Bone marrow (tissue), 2 donors: Measurements from ENCODE around the gene AKAP8L.
A peak's percentile ranks its signal among the peaks of the same experiment; 100 is the strongest.

Experiments used
- DNase-seq, 2 donors: peaks; one replicate each; lab custom pipeline; 2025; lab: John Stamatoyannopoulos, UW

AKAP8L gene

GRCh38 chr19:15433519-15434069 is 14.8 kb upstream of the AKAP8L start:
- no peak for DNase-seq

GRCh38 chr19:15432629-15433518 is 14.1 kb upstream of the AKAP8L start:
- peak; percentile 61 to 63 for DNase-seq

- DNase-seq, result no peak
Observed at GRCh38 chr19:15432018-15432494, 13.3 kb upstream of the AKAP8L start.

- DNase-seq, result no peak
Observed at GRCh38 chr19:15431396-15432017, 12.7 kb upstream of the AKAP8L start.

GRCh38 chr19:15430526-15431120 is 11.8 kb upstream of the AKAP8L start:
- no peak for DNase-seq

- DNase-seq, result no peak
Observed at GRCh38 chr19:15429825-15430467, 11.2 kb upstream of the AKAP8L start.

GRCh38 chr19:15428956-15429824 is 10.4 kb upstream of the AKAP8L start:
- no peak for DNase-seq

- no peak for DNase-seq
Observed at GRCh38 chr19:15427991-15428471, 9.2 kb upstream of the AKAP8L start.

- DNase-seq, result no peak
Observed at GRCh38 chr19:15427350-15427700, 8.5 kb upstream of the AKAP8L start.

- DNase-seq, result no peak
Observed at GRCh38 chr19:15426485-15427349, 7.9 kb upstream of the AKAP8L start.

- no peak for DNase-seq
Observed at GRCh38 chr19:15425321-15425950, 6.6 kb upstream of the AKAP8L start.

- no peak for DNase-seq
Observed at GRCh38 chr19:15424692-15425272, 6.0 kb upstream of the AKAP8L start.

GRCh38 chr19:15424121-15424520 is 5.3 kb upstream of the AKAP8L start:
- no peak for DNase-seq

- DNase-seq, result no peak
Observed at GRCh38 chr19:15423130-15423529, 4.3 kb upstream of the AKAP8L start.

- no peak for DNase-seq
Observed at GRCh38 chr19:15422296-15423075, 3.7 kb upstream of the AKAP8L start.

GRCh38 chr19:15421721-15422260 is 3.0 kb upstream of the AKAP8L start:
- DNase-seq, result no peak

- no peak for DNase-seq
Observed at GRCh38 chr19:15421136-15421695, 2.4 kb upstream of the AKAP8L start.
